Esophagus (tissue), 2 donors: ENCODE results near the gene TBPL2. TPM values are rescaled to one million over a fixed set of nuclear protein-coding genes. Genes with fewer than 3 reads are reported as not detected.
"Not testable (repeated sequence)": the region's sequence is repeated elsewhere in the genome, so short reads cannot be mapped to it uniquely, and the experiment has no call there.

ENCODE experiments used
- H3K27ac ChIP-seq, 2 donors: one replicate each; pipeline ENCODE4 v1.5.1; 2013; ENCODE audit warnings: low read depth in 2 of 2, mild to moderate bottlenecking in 2 of 2, inconsistent platforms in 1 of 2, low read length in 1 of 2, moderate library complexity in 1 of 2
- H3K27me3 ChIP-seq, 2 donors: one replicate each; pipeline ENCODE4 v1.6.1; 2013; ENCODE audit warnings: low read length in 2 of 2, control low read depth in 1 of 2, mild to moderate bottlenecking in 1 of 2; ENCODE audit not compliant: insufficient read depth in 2 of 2, control insufficient read depth in 1 of 2
- H3K36me3 ChIP-seq, 2 donors: one replicate each; pipeline ENCODE4 v1.6.1; 2013; ENCODE audit warnings: low read length in 1 of 2; ENCODE audit not compliant: control insufficient read depth in 2 of 2, insufficient read depth in 2 of 2
- H3K4me1 ChIP-seq, 2 donors: one replicate each; pipeline ENCODE4 v1.6.1; 2013; ENCODE audit warnings: low read length in 1 of 2; ENCODE audit not compliant: control insufficient read depth in 2 of 2, insufficient read depth in 2 of 2
- H3K4me3 ChIP-seq, 2 donors: one replicate each; pipeline ENCODE4 v1.5.1; 2013; ENCODE audit warnings: low read length in 2 of 2, mild to moderate bottlenecking in 2 of 2, low read depth in 1 of 2, moderate library complexity in 1 of 2
- H3K9me3 ChIP-seq, 2 donors: one replicate each; pipeline ENCODE4 v1.6.1; 2013; ENCODE audit warnings: mild to moderate bottlenecking in 2 of 2, low read depth in 1 of 2, low read length in 1 of 2, moderate library complexity in 1 of 2; ENCODE audit not compliant: control insufficient read depth in 2 of 2, insufficient read depth in 1 of 2
- WGBS, 2 donors: extraction: QIAGEN DNeasy Blood & Tissue Kit; methylation state at CpG; one replicate each; pipeline ENCODE4 v1.1.7; 2013; 5-methylcytosine and 5-hydroxymethylcytosine counted together
- polyA plus RNA-seq, 2 donors: library from polyadenylated mRNA; stranded (reverse); fragments of 200-250 nt; gene quantifications; one replicate each; pipeline ENCODE4 v1.2.3, GENCODE V29; 2013
- donor health status: healthy with polysubstance abuse.
- donor health status: Bipolar disorder and iron deficiency.

Gene TBPL2
- polyA plus RNA-seq, 2 donors, result not detected

- Histone ChIP-seq H3K4me1 (no peaks in the 10 kb centered on the region), H3K36me3 (no peaks in the 10 kb centered on the region), H3K4me3 (no peak overlapping the region), H3K27me3 (no peaks in the 10 kb centered on the region), H3K9me3 (no peaks in the 10 kb centered on the region), H3K27ac (no peak overlapping the region)
- WGBS, 2 donors, result 4 to 7% methylated on average over 1 of the region's 1 CpG
These were observed 10.3 kb downstream of the TBPL2 start for GRCh38 chr14:55430024-55430690.

- no peaks in the 10 kb centered on the region for H3K4me1 ChIP-seq
- no peaks in the 10 kb centered on the region for H3K27me3 ChIP-seq
- no peak overlapping the region for H3K4me3 ChIP-seq
- no peaks in the 10 kb centered on the region for H3K9me3 ChIP-seq
- WGBS, 2 donors, result 69 to 77% methylated on average over 7 of the region's 7 CpGs
- H3K36me3 ChIP-seq, result no peaks in the 10 kb centered on the region
- H3K27ac ChIP-seq, result no peak overlapping the region
These were observed 13.0 kb downstream of the TBPL2 start for GRCh38 chr14:55427439-55427838.

GRCh38 chr14:55426891-55427290 lies 13.5 kb downstream of the TBPL2 start:
- 81 to 84% methylated on average over 4 of the region's 4 CpGs for WGBS, 2 donors
- Histone ChIP-seq H3K4me1 (no peaks in the 10 kb centered on the region), H3K36me3 (no peaks in the 10 kb centered on the region), H3K4me3 (no peak overlapping the region), H3K27ac (no peak overlapping the region), H3K9me3 (no peaks in the 10 kb centered on the region), H3K27me3 (no peaks in the 10 kb centered on the region)

- Histone ChIP-seq H3K4me1 (no peaks in the 10 kb centered on the region), H3K36me3 (no peaks in the 10 kb centered on the region), H3K9me3 (no peaks in the 10 kb centered on the region), H3K27me3 (no peaks in the 10 kb centered on the region), H3K27ac (no peak overlapping the region), H3K4me3 (no peak overlapping the region)
- 78 to 82% methylated on average over 1 of the region's 1 CpG for WGBS, 2 donors
These were observed 15.3 kb downstream of the TBPL2 start for GRCh38 chr14:55425091-55425490.

GRCh38 chr14:55423969-55424368 lies 16.4 kb downstream of the TBPL2 start:
- Histone ChIP-seq H3K9me3 (no peaks in the 10 kb centered on the region), H3K4me3 (no peak overlapping the region), H3K27me3 (no peaks in the 10 kb centered on the region), H3K4me1 (no peaks in the 10 kb centered on the region), H3K27ac (no peak overlapping the region), H3K36me3 (no peaks in the 10 kb centered on the region)
- WGBS, 2 donors, result 39 to 41% methylated on average over 2 of the region's 2 CpGs

DNA sequence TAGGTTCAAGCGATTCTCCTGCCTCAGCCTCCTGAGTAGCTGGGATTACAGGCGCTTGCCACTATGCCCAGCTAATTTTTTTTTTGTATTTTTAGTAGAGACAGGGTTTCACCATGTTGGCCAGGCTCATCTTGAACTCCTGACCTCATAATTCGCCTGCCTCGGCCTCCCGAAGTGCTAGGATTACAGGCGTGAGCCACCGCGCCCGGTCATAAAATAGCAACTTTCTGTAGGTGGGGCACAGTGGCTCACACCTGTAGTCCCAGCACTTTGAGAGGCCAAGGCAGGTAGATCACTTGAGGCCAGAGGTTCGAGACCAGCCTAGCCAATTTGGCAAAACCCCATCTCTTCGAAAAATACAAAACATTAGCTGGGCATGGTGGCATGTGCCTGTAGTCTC lies 18.1 kb downstream of the TBPL2 start:
- not testable (repeated sequence) for H3K4me1 ChIP-seq, H3K9me3 ChIP-seq, H3K27me3 ChIP-seq, H3K4me3 ChIP-seq, H3K27ac ChIP-seq, H3K36me3 ChIP-seq
- 85 to 89% methylated on average over 11 of the region's 11 CpGs for WGBS, 2 donors

GRCh38 chr14:55419663-55420062 lies 20.8 kb downstream of the TBPL2 start:
- no peaks in the 10 kb centered on the region for H3K4me1 ChIP-seq
- H3K9me3 ChIP-seq, result no peaks in the 10 kb centered on the region
- no peak overlapping the region for H3K4me3 ChIP-seq
- no peaks in the 10 kb centered on the region for H3K27me3 ChIP-seq
- H3K36me3 ChIP-seq, result no peaks in the 10 kb centered on the region
- 90 to 92% methylated on average over 1 of the region's 1 CpG for WGBS, 2 donors
- H3K27ac ChIP-seq, result no peak overlapping the region

GRCh38 chr14:55418411-55418810 lies 22.0 kb downstream of the TBPL2 start:
- Histone ChIP-seq H3K4me1 (no peaks in the 10 kb centered on the region), H3K36me3 (no peaks in the 10 kb centered on the region), H3K4me3 (no peak overlapping the region), H3K27ac (no peak overlapping the region), H3K9me3 (no peaks in the 10 kb centered on the region), H3K27me3 (no peaks in the 10 kb centered on the region)
- 55 to 61% methylated on average over 6 of the region's 6 CpGs for WGBS, 2 donors

DNA sequence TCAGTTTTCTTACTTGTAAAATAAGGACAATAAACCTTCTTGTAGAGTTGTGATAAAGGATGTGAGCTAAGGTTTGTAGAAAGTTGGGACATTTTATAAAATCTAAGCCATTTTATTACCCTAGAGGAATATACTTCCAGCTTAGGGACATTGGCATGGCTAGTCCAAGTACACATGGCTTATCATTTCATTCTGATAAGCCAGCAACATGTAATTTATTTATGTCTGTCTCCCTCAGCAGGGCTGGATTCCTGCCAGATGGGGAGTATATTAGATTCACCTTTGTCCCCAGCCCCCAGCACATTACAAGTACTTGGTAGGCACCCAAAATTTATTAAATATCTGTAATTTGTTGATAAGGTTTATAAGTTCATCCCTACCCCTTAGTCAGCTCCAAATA lies 22.5 kb downstream of the TBPL2 start:
- Histone ChIP-seq H3K27ac (no peak overlapping the region), H3K9me3 (no peaks in the 10 kb centered on the region), H3K36me3 (no peaks in the 10 kb centered on the region), H3K4me1 (no peaks in the 10 kb centered on the region), H3K4me3 (no peak overlapping the region), H3K27me3 (no peaks in the 10 kb centered on the region)

GRCh38 chr14:55416866-55417265 lies 23.6 kb downstream of the TBPL2 start:
- Histone ChIP-seq H3K36me3 (no peaks in the 10 kb centered on the region), H3K27me3 (no peaks in the 10 kb centered on the region), H3K27ac (no peak overlapping the region), H3K4me3 (no peak overlapping the region), H3K4me1 (no peaks in the 10 kb centered on the region), H3K9me3 (no peaks in the 10 kb centered on the region)
- 40 to 45% methylated on average over 5 of the region's 5 CpGs for WGBS, 2 donors
